ENCODE results near the gene TM7SF2. TPM values are rescaled to one million over a fixed set of nuclear protein-coding genes. Genes with fewer than 3 reads are reported as not detected.

The TM7SF2 gene
- polyA plus RNA-seq, 1 donor (not counting 4 experiments of a cell fraction or from before 2014, with no cell fraction given) = 9.7 TPM

- dilution Hi-C loops (cut with MboI; ENCODE audit: extremely low pct_ligation_motif_present, low sequenced_read_pairs) = no loop called here
- peak overlapping the region in 2 of 3 experiments; percentile 69 to 88 for H3K4me3 ChIP-seq (ENCODE audit: control insufficient read depth in 2 of 3, extremely low read depth in 1 of 3, insufficient read depth in 2 of 3, low read depth in 1 of 3, low read length in 3 of 3)
- peak overlapping the region; percentile 82 for H3K4me2 ChIP-seq (ENCODE audit: control insufficient read depth, extremely low read depth, insufficient read depth, low read depth, low read length)
- H3K79me2 ChIP-seq (ENCODE audit: control insufficient read depth, insufficient read depth, low read length) = peaks cover 11% of the 10 kb centered on the region
- peak overlapping the region; percentile 98 for H2AFZ ChIP-seq (ENCODE audit: control insufficient read depth, low read length)
- H3K9me3 ChIP-seq (ENCODE audit: control insufficient read depth, low read depth, low read length) = no peaks in the 10 kb centered on the region
- no peaks in the 10 kb centered on the region for H4K20me1 ChIP-seq (ENCODE audit: control insufficient read depth, extremely low read depth, insufficient read depth, low read length)
- H3K4me1 ChIP-seq (ENCODE audit: control insufficient read depth, extremely low read depth, insufficient read depth, low read length) = peaks cover 10% of the 10 kb centered on the region
- H3K36me3 ChIP-seq (ENCODE audit: control insufficient read depth in 2 of 2, extremely low read depth in 1 of 2, insufficient read depth in 2 of 2, low read length in 2 of 2) = peaks cover 0 to 2% of the 10 kb centered on the region in 2 experiments
- peak overlapping the region; percentile 8 for H3K27ac ChIP-seq (ENCODE audit: control insufficient read depth, insufficient read depth, low read length)
- no peaks in the 10 kb centered on the region for H3K27me3 ChIP-seq (ENCODE audit: control insufficient read depth, extremely low read depth, insufficient read depth, low read length)
- no peaks in the 10 kb centered on the region for H3K9me1 ChIP-seq (ENCODE audit: control insufficient read depth, extremely low read depth, insufficient read depth, low read length)
- H3K9ac ChIP-seq (ENCODE audit: control insufficient read depth, extremely low read depth, insufficient read depth, low read length) = peak overlapping the region; percentile 82
- DNase-seq (ENCODE audit: low read depth, low spot score) (no peak), FAIRE-seq (no peak)
- TF ChIP-seq, protein P1, sequence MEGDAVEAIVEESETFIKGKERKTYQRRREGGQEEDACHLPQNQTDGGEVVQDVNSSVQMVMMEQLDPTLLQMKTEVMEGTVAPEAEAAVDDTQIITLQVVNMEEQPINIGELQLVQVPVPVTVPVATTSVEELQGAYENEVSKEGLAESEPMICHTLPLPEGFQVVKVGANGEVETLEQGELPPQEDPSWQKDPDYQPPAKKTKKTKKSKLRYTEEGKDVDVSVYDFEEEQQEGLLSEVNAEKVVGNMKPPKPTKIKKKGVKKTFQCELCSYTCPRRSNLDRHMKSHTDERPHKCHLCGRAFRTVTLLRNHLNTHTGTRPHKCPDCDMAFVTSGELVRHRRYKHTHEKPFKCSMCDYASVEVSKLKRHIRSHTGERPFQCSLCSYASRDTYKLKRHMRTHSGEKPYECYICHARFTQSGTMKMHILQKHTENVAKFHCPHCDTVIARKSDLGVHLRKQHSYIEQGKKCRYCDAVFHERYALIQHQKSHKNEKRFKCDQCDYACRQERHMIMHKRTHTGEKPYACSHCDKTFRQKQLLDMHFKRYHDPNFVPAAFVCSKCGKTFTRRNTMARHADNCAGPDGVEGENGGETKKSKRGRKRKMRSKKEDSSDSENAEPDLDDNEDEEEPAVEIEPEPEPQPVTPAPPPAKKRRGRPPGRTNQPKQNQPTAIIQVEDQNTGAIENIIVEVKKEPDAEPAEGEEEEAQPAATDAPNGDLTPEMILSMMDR (optimal IDR thresholded peaks at IDR 0.05 in 1 of 3, IDR thresholded peaks at IDR 0.05 in 1 of 3, conservative IDR thresholded peaks at IDR 0.05 in 1 of 3; ENCODE audit: extremely low read depth in 1 of 3, insufficient read depth in 2 of 3, low read length in 3 of 3) = no peak
- TF ChIP-seq EZH2 (IDR thresholded peaks at IDR 0.05; ENCODE audit: low read length) = no peak
Measured at GRCh38 chr11:65095427-65095826, 16.2 kb upstream of the TM7SF2 start.

- Histone ChIP-seq H3K4me2 (ENCODE audit: control insufficient read depth, extremely low read depth, insufficient read depth, low read depth, low read length) (peak within 1 kb of the TSS; percentile 82), H3K79me2 (ENCODE audit: control insufficient read depth, insufficient read depth, low read length) (peaks cover 11% of the 10 kb centered on the region), H4K20me1 (ENCODE audit: control insufficient read depth, extremely low read depth, insufficient read depth, low read length) (no peaks in the 10 kb centered on the region), H3K9ac (ENCODE audit: control insufficient read depth, extremely low read depth, insufficient read depth, low read length) (peak within 1 kb of the TSS; percentile 82), H3K27ac (ENCODE audit: control insufficient read depth, insufficient read depth, low read length) (peak within 1 kb of the TSS; percentile 81), H3K4me1 (ENCODE audit: control insufficient read depth, extremely low read depth, insufficient read depth, low read length) (peaks cover 10% of the 10 kb centered on the region), H2AFZ (ENCODE audit: control insufficient read depth, low read length) (peak within 1 kb of the TSS; percentile 98), H3K9me3 (ENCODE audit: control insufficient read depth, low read depth, low read length) (no peaks in the 10 kb centered on the region), H3K27me3 (ENCODE audit: control insufficient read depth, extremely low read depth, insufficient read depth, low read length) (no peaks in the 10 kb centered on the region), H3K9me1 (ENCODE audit: control insufficient read depth, extremely low read depth, insufficient read depth, low read length) (no peaks in the 10 kb centered on the region), H3K4me3 (ENCODE audit: control insufficient read depth in 2 of 3, extremely low read depth in 1 of 3, insufficient read depth in 2 of 3, low read depth in 1 of 3, low read length in 3 of 3) (peak within 1 kb of the TSS; percentile 69 to 88 (median 80)), H3K36me3 (ENCODE audit: control insufficient read depth in 2 of 2, extremely low read depth in 1 of 2, insufficient read depth in 2 of 2, low read length in 2 of 2) (peaks cover 0 to 2% of the 10 kb centered on the region in 2 experiments)
- FAIRE-seq (peak; percentile 39), DNase-seq (ENCODE audit: low read depth, low spot score) (no peak)
- dilution Hi-C loops (cut with MboI; ENCODE audit: extremely low pct_ligation_motif_present, low sequenced_read_pairs) = no loop called here
- TF ChIP-seq EZH2 (IDR thresholded peaks at IDR 0.05; ENCODE audit: low read length) = no peak
- TF ChIP-seq, protein P1 (optimal IDR thresholded peaks at IDR 0.05 in 1 of 3, IDR thresholded peaks at IDR 0.05 in 1 of 3, conservative IDR thresholded peaks at IDR 0.05 in 1 of 3; ENCODE audit: extremely low read depth in 1 of 3, insufficient read depth in 2 of 3, low read length in 3 of 3) = no peak
Measured at GRCh38 chr11:65095974-65096806, 15.5 kb upstream of the TM7SF2 start, which contains the start of gene VPS51. Gene VPS51 (plus strand): TSS chr11:65096214. CDS start chr11:65096251, 37 bp downstream.
